GM21367 (cell line): ENCODE results near the gene SRSF5.

Experiments
- ATAC-seq: cut with Tn5 transposase; IDR thresholded peaks from one replicate; pipeline ENCODE4 v1.9.1; 2021; ENCODE audit not compliant: unreplicated experiment

The SRSF5 gene

GRCh38 chr14:69770559-69770958 is 3.6 kb downstream of the SRSF5 start:
- ATAC-seq, result no peak

- ATAC-seq, result no peak
Observed at GRCh38 chr14:69771136-69771535, 4.2 kb downstream of the SRSF5 start.

- ATAC-seq, result no peak
Observed at GRCh38 chr14:69772082-69773017, 5.4 kb downstream of the SRSF5 start.

- ATAC-seq, result no peak
Observed at GRCh38 chr14:69773571-69774276, 6.8 kb downstream of the SRSF5 start.

- ATAC-seq, result no peak
Observed at GRCh38 chr14:69775012-69775411, 8.1 kb downstream of the SRSF5 start.

GRCh38 chr14:69776875-69777453 is 10.0 kb downstream of the SRSF5 start:
- no peak for ATAC-seq

GRCh38 chr14:69779088-69779487 is 12.1 kb downstream of the SRSF5 start:
- no peak for ATAC-seq

GRCh38 chr14:69780092-69780491 is 13.2 kb downstream of the SRSF5 start:
- ATAC-seq, result no peak

- no peak for ATAC-seq
Observed at GRCh38 chr14:69780952-69781351, 14.0 kb downstream of the SRSF5 start.

GRCh38 chr14:69784942-69785341 is 18.0 kb downstream of the SRSF5 start:
- ATAC-seq, result no peak

- no peak for ATAC-seq
Observed at GRCh38 chr14:69786603-69787002, 19.7 kb downstream of the SRSF5 start.

GRCh38 chr14:69789118-69789640 is 22.2 kb downstream of the SRSF5 start:
- ATAC-seq, result no peak

- ATAC-seq, result no peak
Observed at GRCh38 chr14:69792887-69793421, 26.0 kb downstream of the SRSF5 start.

GRCh38 chr14:69794791-69795190 is 27.8 kb downstream of the SRSF5 start:
- ATAC-seq, result no peak

GRCh38 chr14:69795691-69796090 is 28.7 kb downstream of the SRSF5 start:
- no peak for ATAC-seq

GRCh38 chr14:69796797-69797500 is 30.0 kb downstream of the SRSF5 start, which contains the start of gene SLC10A1:
Gene SLC10A1, minus strand, starts transcription at chr14:69797241. Its CDS starts 86 bp downstream, at chr14:69797155.
- no peak for ATAC-seq

GRCh38 chr14:69797573-69798338 is 30.8 kb downstream of the SRSF5 start:
- ATAC-seq, result no peak

GRCh38 chr14:69798339-69798735 is 31.4 kb downstream of the SRSF5 start:
- no peak for ATAC-seq

- no peak for ATAC-seq
Observed at GRCh38 chr14:69803753-69804152, 36.8 kb downstream of the SRSF5 start.

- no peak for ATAC-seq
Observed at GRCh38 chr14:69804902-69805301, 38.0 kb downstream of the SRSF5 start.
